ENCODE measurements around the gene BATF. TPM values are rescaled to one million over a fixed set of nuclear protein-coding genes. Genes with fewer than 3 reads are reported as not detected.

The BATF gene
- polyA plus RNA-seq, 1 donor from 2014 or later: not detected

GRCh38 chr14:75587388-75587787, 65.1 kb downstream of the BATF start:
- TF ChIP-seq, protein P1, sequence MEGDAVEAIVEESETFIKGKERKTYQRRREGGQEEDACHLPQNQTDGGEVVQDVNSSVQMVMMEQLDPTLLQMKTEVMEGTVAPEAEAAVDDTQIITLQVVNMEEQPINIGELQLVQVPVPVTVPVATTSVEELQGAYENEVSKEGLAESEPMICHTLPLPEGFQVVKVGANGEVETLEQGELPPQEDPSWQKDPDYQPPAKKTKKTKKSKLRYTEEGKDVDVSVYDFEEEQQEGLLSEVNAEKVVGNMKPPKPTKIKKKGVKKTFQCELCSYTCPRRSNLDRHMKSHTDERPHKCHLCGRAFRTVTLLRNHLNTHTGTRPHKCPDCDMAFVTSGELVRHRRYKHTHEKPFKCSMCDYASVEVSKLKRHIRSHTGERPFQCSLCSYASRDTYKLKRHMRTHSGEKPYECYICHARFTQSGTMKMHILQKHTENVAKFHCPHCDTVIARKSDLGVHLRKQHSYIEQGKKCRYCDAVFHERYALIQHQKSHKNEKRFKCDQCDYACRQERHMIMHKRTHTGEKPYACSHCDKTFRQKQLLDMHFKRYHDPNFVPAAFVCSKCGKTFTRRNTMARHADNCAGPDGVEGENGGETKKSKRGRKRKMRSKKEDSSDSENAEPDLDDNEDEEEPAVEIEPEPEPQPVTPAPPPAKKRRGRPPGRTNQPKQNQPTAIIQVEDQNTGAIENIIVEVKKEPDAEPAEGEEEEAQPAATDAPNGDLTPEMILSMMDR (IDR thresholded peaks at IDR 0.05; ENCODE audit: poor library complexity, severe bottlenecking): no peak
- TF ChIP-seq TAF1 (IDR thresholded peaks at IDR 0.05; ENCODE audit: low read depth) (no peak), POLR2AphosphoS5 (IDR thresholded peaks at IDR 0.05) (no peak), EP300 (conservative IDR thresholded peaks at IDR 0.05; ENCODE audit: poor library complexity, severe bottlenecking) (no peak), MXI1 (conservative IDR thresholded peaks at IDR 0.05; ENCODE audit: poor library complexity, severe bottlenecking) (no peak)
- H3K9ac ChIP-seq (ENCODE audit: low read length): no peak overlapping the region
- no peaks in the 10 kb centered on the region for H3K36me3 ChIP-seq (ENCODE audit: insufficient read depth, low read length)
- H3K9me2 ChIP-seq (ENCODE audit: insufficient read depth, low read length): no peaks in the 10 kb centered on the region
- H3F3A ChIP-seq (ENCODE audit: insufficient read depth, low read length, poor library complexity, severe bottlenecking): no peaks in the 10 kb centered on the region
- H4K20me1 ChIP-seq (ENCODE audit: insufficient read depth): no peaks in the 10 kb centered on the region
- no peaks in the 10 kb centered on the region for H3K79me2 ChIP-seq (replicated peaks; ENCODE audit: insufficient read depth, low read length)
- no peak overlapping the region for H3K4me3 ChIP-seq (ENCODE audit: low read length)
- H3K9me3 ChIP-seq (ENCODE audit: low read length): peaks cover 9% of the 10 kb centered on the region
- no peaks in the 10 kb centered on the region for H3K27me3 ChIP-seq (ENCODE audit: insufficient read depth, low read depth, low read length)
- H3K4me2 ChIP-seq (ENCODE audit: low read length): no peak overlapping the region
- no peak overlapping the region for H2AFZ ChIP-seq (ENCODE audit: low read depth, low read length)
- H3K27ac ChIP-seq (ENCODE audit: low read length): no peak overlapping the region

DNA sequence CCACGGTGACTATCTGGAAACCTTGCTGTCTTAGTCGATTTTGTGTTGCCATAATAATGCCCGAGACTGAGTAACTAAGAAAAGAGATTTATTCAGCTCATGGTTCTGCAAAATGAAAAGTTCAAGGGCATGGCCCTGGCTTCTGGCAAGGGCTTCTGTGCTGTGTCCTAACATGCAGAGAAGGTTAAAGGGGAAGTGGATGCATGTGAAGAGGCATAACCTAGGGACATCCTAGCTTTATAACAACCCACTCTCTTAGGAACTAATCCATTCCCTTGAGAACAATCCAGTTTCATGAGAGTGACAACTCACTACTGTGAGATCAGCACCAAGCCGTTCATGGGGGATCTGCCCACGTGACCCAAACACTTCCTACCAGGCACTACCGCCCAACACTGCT, 67.7 kb downstream of the BATF start:
- Histone ChIP-seq H3K27me3 (ENCODE audit: insufficient read depth, low read depth, low read length) (no peaks in the 10 kb centered on the region), H3K36me3 (ENCODE audit: insufficient read depth, low read length) (no peaks in the 10 kb centered on the region), H3K9ac (ENCODE audit: low read length) (no peak overlapping the region), H3K79me2 (replicated peaks; ENCODE audit: insufficient read depth, low read length) (no peaks in the 10 kb centered on the region), H3K4me2 (ENCODE audit: low read length) (no peak overlapping the region), H4K20me1 (ENCODE audit: insufficient read depth) (no peaks in the 10 kb centered on the region), H3K9me2 (ENCODE audit: insufficient read depth, low read length) (no peaks in the 10 kb centered on the region), H3K27ac (ENCODE audit: low read length) (no peak overlapping the region), H3F3A (ENCODE audit: insufficient read depth, low read length, poor library complexity, severe bottlenecking) (no peaks in the 10 kb centered on the region), H3K9me3 (ENCODE audit: low read length) (peaks cover 9% of the 10 kb centered on the region), H3K4me3 (ENCODE audit: low read length) (no peak overlapping the region), H2AFZ (ENCODE audit: low read depth, low read length) (no peak overlapping the region)
- TF ChIP-seq EZH2 (IDR thresholded peaks at IDR 0.05; ENCODE audit: borderline replicate concordance, insufficient read depth, low read length, poor library complexity, severe bottlenecking): no peak
- TF ChIP-seq POLR2AphosphoS5 (IDR thresholded peaks at IDR 0.05): no peak
- TF ChIP-seq SMC3 (conservative IDR thresholded peaks at IDR 0.05; ENCODE audit: poor library complexity): no peak
- TF ChIP-seq, protein P2, sequence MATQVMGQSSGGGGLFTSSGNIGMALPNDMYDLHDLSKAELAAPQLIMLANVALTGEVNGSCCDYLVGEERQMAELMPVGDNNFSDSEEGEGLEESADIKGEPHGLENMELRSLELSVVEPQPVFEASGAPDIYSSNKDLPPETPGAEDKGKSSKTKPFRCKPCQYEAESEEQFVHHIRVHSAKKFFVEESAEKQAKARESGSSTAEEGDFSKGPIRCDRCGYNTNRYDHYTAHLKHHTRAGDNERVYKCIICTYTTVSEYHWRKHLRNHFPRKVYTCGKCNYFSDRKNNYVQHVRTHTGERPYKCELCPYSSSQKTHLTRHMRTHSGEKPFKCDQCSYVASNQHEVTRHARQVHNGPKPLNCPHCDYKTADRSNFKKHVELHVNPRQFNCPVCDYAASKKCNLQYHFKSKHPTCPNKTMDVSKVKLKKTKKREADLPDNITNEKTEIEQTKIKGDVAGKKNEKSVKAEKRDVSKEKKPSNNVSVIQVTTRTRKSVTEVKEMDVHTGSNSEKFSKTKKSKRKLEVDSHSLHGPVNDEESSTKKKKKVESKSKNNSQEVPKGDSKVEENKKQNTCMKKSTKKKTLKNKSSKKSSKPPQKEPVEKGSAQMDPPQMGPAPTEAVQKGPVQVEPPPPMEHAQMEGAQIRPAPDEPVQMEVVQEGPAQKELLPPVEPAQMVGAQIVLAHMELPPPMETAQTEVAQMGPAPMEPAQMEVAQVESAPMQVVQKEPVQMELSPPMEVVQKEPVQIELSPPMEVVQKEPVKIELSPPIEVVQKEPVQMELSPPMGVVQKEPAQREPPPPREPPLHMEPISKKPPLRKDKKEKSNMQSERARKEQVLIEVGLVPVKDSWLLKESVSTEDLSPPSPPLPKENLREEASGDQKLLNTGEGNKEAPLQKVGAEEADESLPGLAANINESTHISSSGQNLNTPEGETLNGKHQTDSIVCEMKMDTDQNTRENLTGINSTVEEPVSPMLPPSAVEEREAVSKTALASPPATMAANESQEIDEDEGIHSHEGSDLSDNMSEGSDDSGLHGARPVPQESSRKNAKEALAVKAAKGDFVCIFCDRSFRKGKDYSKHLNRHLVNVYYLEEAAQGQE (IDR thresholded peaks at IDR 0.05; ENCODE audit: borderline replicate concordance): no peak
- TF ChIP-seq, protein P1 (IDR thresholded peaks at IDR 0.05; ENCODE audit: poor library complexity, severe bottlenecking): no peak
- no peak for TF ChIP-seq TAF1 (IDR thresholded peaks at IDR 0.05; ENCODE audit: low read depth)
- TF ChIP-seq MXI1 (conservative IDR thresholded peaks at IDR 0.05; ENCODE audit: poor library complexity, severe bottlenecking): no peak
- TF ChIP-seq EP300 (conservative IDR thresholded peaks at IDR 0.05; ENCODE audit: poor library complexity, severe bottlenecking): no peak
- TF ChIP-seq RAD21 (conservative IDR thresholded peaks at IDR 0.05): no peak
